ENCODE results near the gene HIVEP2. TPM values are rescaled to one million over a fixed set of nuclear protein-coding genes. Genes with fewer than 3 reads are reported as not detected.

HIVEP2 gene
- total RNA-seq, 1 experiment from 2014 or later: 3.2 TPM

- POLR2A ChIA-PET (ENCODE audit: low non-redundant PET): no interaction called here
- intact Hi-C loops (cut with micrococcal nuclease; ENCODE audit: unreplicated experiment): no loop called here
- peaks cover 28% of the 10 kb centered on the region for H3K27me3 ChIP-seq (replicated peaks; ENCODE audit: insufficient read depth, low read depth, low read length, poor library complexity)
Observed at GRCh38 chr6:142926177-142926493, 18.8 kb downstream of the HIVEP2 start.

DNA sequence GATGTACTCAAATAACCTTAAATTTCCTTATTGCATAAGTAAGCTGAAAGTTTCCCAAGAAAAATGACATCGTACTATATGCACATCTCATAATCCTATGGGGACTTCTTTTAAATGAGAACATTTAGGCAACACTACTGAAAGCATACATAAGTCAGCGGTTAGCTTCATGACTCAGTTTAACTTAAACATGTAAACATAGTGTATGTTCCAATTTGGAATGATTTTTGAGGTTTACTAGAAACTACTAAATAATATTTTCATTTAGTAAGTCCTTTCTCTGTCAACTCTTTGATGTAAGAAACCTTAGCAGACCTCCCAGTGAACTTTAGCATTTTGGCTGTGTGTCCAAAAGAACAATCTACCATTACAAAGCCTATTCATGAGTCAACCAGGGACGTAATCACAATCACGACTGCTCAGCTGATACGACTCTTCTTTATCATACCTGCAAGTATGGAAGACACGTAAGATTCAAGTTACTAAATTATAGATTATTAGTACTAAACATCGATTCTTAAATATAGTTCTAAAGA, 19.3 kb downstream of the HIVEP2 start:
- H3K27ac ChIP-seq (ENCODE audit: low read depth, low read length, poor library complexity, severe bottlenecking): no peak overlapping the region
- no TSS peak for BruUV-seq (replicated peaks)
- intact Hi-C loops (cut with micrococcal nuclease; ENCODE audit: unreplicated experiment): no loop called here
- peaks cover 28% of the 10 kb centered on the region for H3K27me3 ChIP-seq (replicated peaks; ENCODE audit: insufficient read depth, low read depth, low read length, poor library complexity)
- H3K4me3 ChIP-seq (ENCODE audit: low read depth, low read length, poor library complexity, severe bottlenecking): no peak overlapping the region
- no peaks in the 10 kb centered on the region for H3K36me3 ChIP-seq (ENCODE audit: insufficient read depth, low read length, poor library complexity, severe bottlenecking)
- no peaks in the 10 kb centered on the region for H3K9me3 ChIP-seq (ENCODE audit: low read depth, low read length, poor library complexity, severe bottlenecking)
- ChIA-PET CTCF (no interaction called here), POLR2A (ENCODE audit: low non-redundant PET) (no interaction called here)
- no peak for TF ChIP-seq EZH2 (IDR thresholded peaks at IDR 0.05; ENCODE audit: borderline replicate concordance, low read depth, low read length, poor library complexity, severe bottlenecking)
- TF ChIP-seq, protein P1, sequence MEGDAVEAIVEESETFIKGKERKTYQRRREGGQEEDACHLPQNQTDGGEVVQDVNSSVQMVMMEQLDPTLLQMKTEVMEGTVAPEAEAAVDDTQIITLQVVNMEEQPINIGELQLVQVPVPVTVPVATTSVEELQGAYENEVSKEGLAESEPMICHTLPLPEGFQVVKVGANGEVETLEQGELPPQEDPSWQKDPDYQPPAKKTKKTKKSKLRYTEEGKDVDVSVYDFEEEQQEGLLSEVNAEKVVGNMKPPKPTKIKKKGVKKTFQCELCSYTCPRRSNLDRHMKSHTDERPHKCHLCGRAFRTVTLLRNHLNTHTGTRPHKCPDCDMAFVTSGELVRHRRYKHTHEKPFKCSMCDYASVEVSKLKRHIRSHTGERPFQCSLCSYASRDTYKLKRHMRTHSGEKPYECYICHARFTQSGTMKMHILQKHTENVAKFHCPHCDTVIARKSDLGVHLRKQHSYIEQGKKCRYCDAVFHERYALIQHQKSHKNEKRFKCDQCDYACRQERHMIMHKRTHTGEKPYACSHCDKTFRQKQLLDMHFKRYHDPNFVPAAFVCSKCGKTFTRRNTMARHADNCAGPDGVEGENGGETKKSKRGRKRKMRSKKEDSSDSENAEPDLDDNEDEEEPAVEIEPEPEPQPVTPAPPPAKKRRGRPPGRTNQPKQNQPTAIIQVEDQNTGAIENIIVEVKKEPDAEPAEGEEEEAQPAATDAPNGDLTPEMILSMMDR (conservative IDR thresholded peaks at IDR 0.05; ENCODE audit: low read depth, low read length): no peak
- H3K4me1 ChIP-seq (ENCODE audit: insufficient read depth, low read length, poor library complexity, severe bottlenecking): peaks cover 7% of the 10 kb centered on the region
- DNase-seq (ENCODE audit: low spot score): no peak

More at GRCh38 chr6:142926177-142926493, 18.8 kb downstream of the HIVEP2 start:
- H3K36me3 ChIP-seq (ENCODE audit: insufficient read depth, low read length, poor library complexity, severe bottlenecking): no peaks in the 10 kb centered on the region
- TF ChIP-seq, protein P1 (conservative IDR thresholded peaks at IDR 0.05; ENCODE audit: low read depth, low read length): no peak
- TF ChIP-seq EZH2 (IDR thresholded peaks at IDR 0.05; ENCODE audit: borderline replicate concordance, low read depth, low read length, poor library complexity, severe bottlenecking): no peak
- no peak for DNase-seq (ENCODE audit: low spot score)
- peaks cover 7% of the 10 kb centered on the region for H3K4me1 ChIP-seq (ENCODE audit: insufficient read depth, low read length, poor library complexity, severe bottlenecking)
- H3K27ac ChIP-seq (ENCODE audit: low read depth, low read length, poor library complexity, severe bottlenecking): no peak overlapping the region
- H3K9me3 ChIP-seq (ENCODE audit: low read depth, low read length, poor library complexity, severe bottlenecking): no peaks in the 10 kb centered on the region
- peak overlapping the region; percentile 45 for H3K4me3 ChIP-seq (ENCODE audit: low read depth, low read length, poor library complexity, severe bottlenecking)
- no TSS peak for BruUV-seq (replicated peaks)
- CTCF ChIA-PET: no interaction called here

DNA sequence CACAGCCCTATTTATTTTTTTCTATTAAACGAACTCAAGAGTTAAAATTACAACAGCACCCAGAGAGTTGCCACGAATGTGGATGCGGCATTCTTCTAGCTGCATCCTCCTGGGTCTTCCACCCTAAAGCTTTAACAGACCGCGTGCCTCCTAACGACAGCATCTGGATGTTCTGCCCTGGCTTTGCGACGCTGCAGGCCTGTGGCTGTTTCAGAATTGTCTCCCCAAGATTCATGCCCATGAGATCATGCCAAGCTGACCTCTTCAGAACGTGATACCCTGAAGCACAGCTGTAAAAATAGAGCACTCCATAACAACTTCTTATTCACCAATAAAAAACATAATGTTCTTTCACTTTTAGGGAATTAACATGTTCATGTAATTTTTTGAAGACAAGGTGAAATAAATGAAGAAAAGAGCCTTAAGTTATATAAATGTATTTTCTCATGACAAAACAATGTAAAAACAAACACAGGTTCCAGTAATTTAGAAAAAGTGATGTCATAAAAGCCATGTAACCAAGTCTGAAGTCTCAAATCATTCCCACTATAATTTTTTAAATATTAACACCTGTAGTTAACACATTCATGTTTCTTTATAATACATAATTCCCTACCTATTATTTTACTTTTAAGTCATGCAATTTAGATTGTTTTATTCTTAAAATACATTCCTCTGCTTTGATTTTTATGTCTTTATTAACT, 26.5 kb downstream of the HIVEP2 start:
- Histone ChIP-seq H3K4me3 (ENCODE audit: low read depth, low read length, poor library complexity, severe bottlenecking) (no peak overlapping the region), H3K27me3 (replicated peaks; ENCODE audit: insufficient read depth, low read depth, low read length, poor library complexity) (no peaks in the 10 kb centered on the region), H3K4me1 (ENCODE audit: insufficient read depth, low read length, poor library complexity, severe bottlenecking) (no peaks in the 10 kb centered on the region), H3K36me3 (ENCODE audit: insufficient read depth, low read length, poor library complexity, severe bottlenecking) (no peaks in the 10 kb centered on the region), H3K27ac (ENCODE audit: low read depth, low read length, poor library complexity, severe bottlenecking) (no peak overlapping the region), H3K9me3 (ENCODE audit: low read depth, low read length, poor library complexity, severe bottlenecking) (no peaks in the 10 kb centered on the region)
- ChIA-PET CTCF (no interaction called here), POLR2A (ENCODE audit: low non-redundant PET) (no interaction called here)
- BruUV-seq (replicated peaks): no TSS peak
- intact Hi-C loops (cut with micrococcal nuclease; ENCODE audit: unreplicated experiment): no loop called here
- no peak for TF ChIP-seq EZH2 (IDR thresholded peaks at IDR 0.05; ENCODE audit: borderline replicate concordance, low read depth, low read length, poor library complexity, severe bottlenecking)
- TF ChIP-seq, protein P1 (conservative IDR thresholded peaks at IDR 0.05; ENCODE audit: low read depth, low read length): no peak
- no peak for DNase-seq (ENCODE audit: low spot score)

All from A673 (cell line).